Right ventricle myocardium superior (tissue), 1 donor: Measurements from ENCODE around the gene IGFBP3. TPM values are rescaled to one million over a fixed set of nuclear protein-coding genes. Genes with fewer than 3 reads are reported as not detected.
A peak's percentile ranks its signal among the peaks of the same experiment; 100 is the strongest.

ENCODE experiments used
- ATAC-seq: fragments of 200-7000 bp; cut with Tn5 transposase; one replicate; pipeline ENCODE4 v1.9.1; 2020; ENCODE audit warnings: mild to moderate bottlenecking; ENCODE audit not compliant: poor library complexity
- DNase-seq: peaks from one replicate; pipeline ENCODE4 v3.0.0-alpha.2; 2020
- intact Hi-C: fragments of 100-400 bp; cut with DNase I; formaldehyde crosslinking; loops from one replicate; pipeline ENCODE4 v1.11.2; 2022
- total RNA-seq: library from RNA; stranded (reverse); fragmentation: NEBNext Ultra II Directional; extraction: Animal tissue kit (Norgen Biotek cat#: 25700); gene quantifications from one replicate; pipeline ENCODE4 v1.2.1, GENCODE V29; 2021
- donor health status: DM: no; HTN: yes; CAD: no; lungs with severe emphysema.

The IGFBP3 gene
- total RNA-seq, 1 donor from 2014 or later: 52.3 TPM

- DNase-seq (no peak), ATAC-seq (no peak)
- intact Hi-C loops: no loop called here
Observed at GRCh38 chr7:45901566-45901965, 19.5 kb downstream of the IGFBP3 start.

GRCh38 chr7:45898222-45898621 lies 22.9 kb downstream of the IGFBP3 start:
- ATAC-seq (no peak), DNase-seq (no peak)
- intact Hi-C loops: no loop called here

GRCh38 chr7:45897042-45897690 lies 23.9 kb downstream of the IGFBP3 start:
- no peak for DNase-seq
- intact Hi-C loops: no loop called here

GRCh38 chr7:45894665-45895062 lies 26.4 kb downstream of the IGFBP3 start:
- ATAC-seq (no peak), DNase-seq (no peak)
- intact Hi-C loops: no loop called here

More at GRCh38 chr7:45897042-45897690, 23.9 kb downstream of the IGFBP3 start:
- no peak for ATAC-seq

GRCh38 chr7:45893996-45894664 lies 26.9 kb downstream of the IGFBP3 start:
- DNase-seq (no peak), ATAC-seq (no peak)
- intact Hi-C loops: no loop called here

- intact Hi-C loops: no loop called here
- ATAC-seq (no peak), DNase-seq (no peak)
Observed at GRCh38 chr7:45893374-45893995, 27.6 kb downstream of the IGFBP3 start.

- DNase-seq (no peak), ATAC-seq (no peak)
- intact Hi-C loops: no loop called here
Observed at GRCh38 chr7:45892407-45893035, 28.6 kb downstream of the IGFBP3 start.

GRCh38 chr7:45891462-45892402 lies 29.3 kb downstream of the IGFBP3 start:
- DNase-seq (no peak), ATAC-seq (no peak)
- intact Hi-C loops: no loop called here

GRCh38 chr7:45890902-45891461 lies 30.1 kb downstream of the IGFBP3 start:
- ATAC-seq: no peak
- intact Hi-C loops: no loop called here
- no peak for DNase-seq

- ATAC-seq: no peak
- intact Hi-C loops: no loop called here
Observed at GRCh38 chr7:45890125-45890901, 30.8 kb downstream of the IGFBP3 start.

GRCh38 chr7:45889367-45890067 lies 31.6 kb downstream of the IGFBP3 start:
- ATAC-seq: no peak
- intact Hi-C loops: no loop called here
- no peak for DNase-seq

More at GRCh38 chr7:45890125-45890901, 30.8 kb downstream of the IGFBP3 start:
- no peak for DNase-seq

- no peak for ATAC-seq
- intact Hi-C loops: no loop called here
Observed at GRCh38 chr7:45888993-45889366, 32.1 kb downstream of the IGFBP3 start.

GRCh38 chr7:45888185-45888992 lies 32.7 kb downstream of the IGFBP3 start, which contains the start of gene IGFBP1:
Gene IGFBP1, plus strand, starts transcription at chr7:45888488. Its CDS starts 165 bp downstream, at chr7:45888653.
- ATAC-seq: peak; percentile 74
- no peak for DNase-seq
- intact Hi-C loops: no loop called here

More at GRCh38 chr7:45888993-45889366, 32.1 kb downstream of the IGFBP3 start:
- DNase-seq: no peak

GRCh38 chr7:45886931-45887667 lies 34.0 kb downstream of the IGFBP3 start:
- ATAC-seq: no peak
- intact Hi-C loops: no loop called here

GRCh38 chr7:45885264-45885882 lies 35.7 kb downstream of the IGFBP3 start:
- intact Hi-C loops: no loop called here
- no peak for DNase-seq
- ATAC-seq: no peak

More at GRCh38 chr7:45886931-45887667, 34.0 kb downstream of the IGFBP3 start:
- no peak for DNase-seq
